Kidney (tissue), 14 donors: ENCODE measurements around the gene THBD. TPM values are rescaled to one million over a fixed set of nuclear protein-coding genes. Genes with fewer than 3 reads are reported as not detected.

ENCODE experiments used
- DNase-seq, 5 donors: peaks; one replicate each; pipeline ENCODE4 v3.0.0-alpha.2; 2013 to 2020
- FAIRE-seq: peaks from 2 replicates; lab custom pipeline; 2012; peaks lifted over from hg19 to GRCh38; lab: Jason Lieb, UNC
- H3K27ac ChIP-seq, 2 donors: one replicate each; pipeline ENCODE4 v1.7.0; 2013; ENCODE audit warnings: low read depth in 2 of 2, low read length in 2 of 2, inconsistent platforms in 1 of 2
- H3K27me3 ChIP-seq: one replicate; pipeline ENCODE4 v1.7.1; 2013; ENCODE audit warnings: low read length, inconsistent platforms; ENCODE audit not compliant: control insufficient read depth, insufficient read depth
- H3K36me3 ChIP-seq, 3 donors: one replicate each; pipeline versions ENCODE4 v1.7.0 to v1.7.1; 2013; ENCODE audit warnings: low read length in 3 of 3, control low read depth in 1 of 3, inconsistent platforms in 1 of 3; ENCODE audit not compliant: insufficient read depth in 3 of 3, control insufficient read depth in 2 of 3
- H3K4me1 ChIP-seq, 3 donors: one replicate each; pipeline versions ENCODE4 v1.7.0 to v1.7.1; 2013; ENCODE audit warnings: low read length in 3 of 3, inconsistent platforms in 1 of 3, low read depth in 1 of 3; ENCODE audit not compliant: control insufficient read depth in 2 of 3, insufficient read depth in 2 of 3
- H3K4me3 ChIP-seq, 3 donors: one replicate each; pipeline versions ENCODE4 v1.7.0 to v1.8.1; 2013; ENCODE audit warnings: low read length in 3 of 3, control low read depth in 1 of 3, inconsistent platforms in 1 of 3
- H3K9ac ChIP-seq, 3 donors: one replicate each; pipeline versions ENCODE4 v1.7.0 to v1.7.1; 2013; ENCODE audit warnings: low read length in 3 of 3, control low read depth in 1 of 3, inconsistent platforms in 1 of 3
- H3K9me3 ChIP-seq, 3 donors: one replicate each; pipeline versions ENCODE4 v1.7.0 to v1.7.1; 2013; ENCODE audit warnings: low read length in 3 of 3, control low read depth in 1 of 3, inconsistent platforms in 1 of 3; ENCODE audit not compliant: control insufficient read depth in 2 of 3, insufficient read depth in 1 of 3
- intact Hi-C: fragments of 100-400 bp; cut with DNase I; formaldehyde crosslinking; loops from one replicate; pipeline ENCODE4 v1.11.1; 2022
- polyA plus RNA-seq: library from polyadenylated mRNA; stranded (reverse); fragments of 350-450 nt; fragmentation: Illumina TruSeq; extraction: RNeasy Lipid Tissue Mini Kit (QIAGEN cat#74804); gene quantifications from one replicate; pipeline ENCODE4 v1.2.3, GENCODE V29; 2014; ENCODE audit warnings: low read depth, low replicate concordance; ENCODE audit not compliant: insufficient read depth
- total RNA-seq: library from RNA; stranded (reverse); fragmentation: NEBNext Ultra II Directional; extraction: Animal tissue kit (Norgen Biotek cat#: 25700); gene quantifications from one replicate; pipeline ENCODE4 v1.2.1, GENCODE V29; 2021
- TF ChIP-seq, protein P1 (sequence below): IDR thresholded peaks from 3 replicates; pipeline ENCODE4 v1.5.1; 2012; ENCODE audit warnings: mild to moderate bottlenecking, moderate library complexity, borderline replicate concordance; ENCODE audit not compliant: insufficient read depth; ENCODE audit errors: extremely low read depth
- donor health status: control.
- donor health status: control.
- donor health status: control.
- donor health status: control.
- donor health status: control.
- donor health status: DM: yes; HTN: yes; CAD: no.
- donor health status: Normal renal cell carcinoma (clear cell type).

The THBD gene
- total and polyA plus RNA-seq, 2 donors from 2014 or later: 9.7 to 48.1 TPM

DNA sequence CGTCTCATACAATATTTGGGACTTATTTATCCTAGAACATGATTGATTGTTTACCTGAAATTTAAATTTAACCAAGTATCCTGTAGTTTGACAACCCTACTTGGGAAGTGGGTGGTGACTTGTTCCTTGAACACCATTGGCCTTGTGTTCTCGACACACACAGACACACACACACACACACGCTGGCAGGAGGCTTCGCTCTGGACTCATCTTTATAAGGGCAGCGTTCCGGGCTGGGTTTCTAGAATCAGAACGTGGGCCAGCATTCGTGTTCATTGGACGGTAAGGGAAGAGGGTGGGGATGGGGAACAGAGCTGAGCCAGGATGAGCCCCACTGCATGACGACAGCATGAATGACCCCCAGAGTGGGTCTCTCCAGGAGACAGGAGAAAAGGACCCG is 30.5 kb downstream of the THBD start:
- H3K27me3 ChIP-seq: no peaks in the 10 kb centered on the region
- H3K4me1 ChIP-seq: no peaks in the 10 kb centered on the region
- intact Hi-C loops: no loop called here
- no peak overlapping the region for H3K9ac ChIP-seq
- no peak for FAIRE-seq
- no peaks in the 10 kb centered on the region for H3K36me3 ChIP-seq
- no peaks in the 10 kb centered on the region for H3K9me3 ChIP-seq
- H3K4me3 ChIP-seq: no peak overlapping the region
- no peak overlapping the region for H3K27ac ChIP-seq
- DNase-seq: no peak
- TF ChIP-seq, protein P1, sequence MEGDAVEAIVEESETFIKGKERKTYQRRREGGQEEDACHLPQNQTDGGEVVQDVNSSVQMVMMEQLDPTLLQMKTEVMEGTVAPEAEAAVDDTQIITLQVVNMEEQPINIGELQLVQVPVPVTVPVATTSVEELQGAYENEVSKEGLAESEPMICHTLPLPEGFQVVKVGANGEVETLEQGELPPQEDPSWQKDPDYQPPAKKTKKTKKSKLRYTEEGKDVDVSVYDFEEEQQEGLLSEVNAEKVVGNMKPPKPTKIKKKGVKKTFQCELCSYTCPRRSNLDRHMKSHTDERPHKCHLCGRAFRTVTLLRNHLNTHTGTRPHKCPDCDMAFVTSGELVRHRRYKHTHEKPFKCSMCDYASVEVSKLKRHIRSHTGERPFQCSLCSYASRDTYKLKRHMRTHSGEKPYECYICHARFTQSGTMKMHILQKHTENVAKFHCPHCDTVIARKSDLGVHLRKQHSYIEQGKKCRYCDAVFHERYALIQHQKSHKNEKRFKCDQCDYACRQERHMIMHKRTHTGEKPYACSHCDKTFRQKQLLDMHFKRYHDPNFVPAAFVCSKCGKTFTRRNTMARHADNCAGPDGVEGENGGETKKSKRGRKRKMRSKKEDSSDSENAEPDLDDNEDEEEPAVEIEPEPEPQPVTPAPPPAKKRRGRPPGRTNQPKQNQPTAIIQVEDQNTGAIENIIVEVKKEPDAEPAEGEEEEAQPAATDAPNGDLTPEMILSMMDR: no peak

DNA sequence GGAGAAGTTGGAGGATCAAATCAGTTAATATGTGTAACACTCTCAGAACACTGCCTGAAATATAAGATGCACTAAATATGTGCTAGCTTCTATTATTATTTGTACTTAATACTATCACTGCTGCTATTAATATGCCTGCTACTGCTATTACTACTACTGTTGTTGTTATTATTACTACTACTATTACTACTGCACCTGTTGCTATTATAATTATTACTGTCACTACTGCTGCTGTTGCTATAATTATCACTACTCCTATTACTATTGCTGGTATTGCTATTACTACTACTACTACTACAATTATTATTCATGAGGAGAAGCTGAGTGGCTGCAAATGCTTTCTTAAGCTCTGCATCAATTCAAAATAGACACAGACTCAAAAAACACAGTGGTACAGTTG is 31.0 kb downstream of the THBD start:
- Histone ChIP-seq H3K27me3 (no peaks in the 10 kb centered on the region), H3K9ac (no peak overlapping the region), H3K27ac (no peak overlapping the region), H3K36me3 (no peaks in the 10 kb centered on the region), H3K9me3 (no peaks in the 10 kb centered on the region), H3K4me1 (no peaks in the 10 kb centered on the region), H3K4me3 (no peak overlapping the region)
- FAIRE-seq (no peak), DNase-seq (no peak)
- intact Hi-C loops: no loop called here
- TF ChIP-seq, protein P1: no peak

DNA sequence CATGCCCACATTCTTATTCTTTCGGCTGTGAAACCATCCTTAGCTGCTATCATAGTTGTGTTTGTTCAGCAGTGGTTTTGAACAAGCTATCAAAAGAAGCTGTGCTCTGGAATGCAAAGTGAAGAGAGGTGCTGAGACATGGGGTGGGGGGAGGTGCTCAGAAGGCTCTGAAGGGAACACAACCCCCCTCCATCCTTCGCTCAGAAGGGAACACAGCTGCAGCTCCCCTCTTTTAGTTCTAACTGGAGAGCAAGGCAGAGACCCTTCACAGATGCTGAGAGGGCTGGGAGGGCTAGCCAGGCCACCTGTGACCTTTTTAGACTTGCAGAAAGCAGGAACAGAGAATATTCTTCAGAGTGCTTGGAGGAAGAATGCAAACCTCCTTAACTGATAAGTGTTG is 32.0 kb downstream of the THBD start:
- Histone ChIP-seq H3K27me3 (no peaks in the 10 kb centered on the region), H3K4me1 (no peaks in the 10 kb centered on the region), H3K36me3 (no peaks in the 10 kb centered on the region), H3K27ac (no peak overlapping the region), H3K9me3 (no peaks in the 10 kb centered on the region), H3K9ac (no peak overlapping the region), H3K4me3 (no peak overlapping the region)
- intact Hi-C loops: no loop called here
- FAIRE-seq (no peak), DNase-seq (peak in 1 of 5 donors; percentile 12)
- TF ChIP-seq, protein P1: no peak

DNA sequence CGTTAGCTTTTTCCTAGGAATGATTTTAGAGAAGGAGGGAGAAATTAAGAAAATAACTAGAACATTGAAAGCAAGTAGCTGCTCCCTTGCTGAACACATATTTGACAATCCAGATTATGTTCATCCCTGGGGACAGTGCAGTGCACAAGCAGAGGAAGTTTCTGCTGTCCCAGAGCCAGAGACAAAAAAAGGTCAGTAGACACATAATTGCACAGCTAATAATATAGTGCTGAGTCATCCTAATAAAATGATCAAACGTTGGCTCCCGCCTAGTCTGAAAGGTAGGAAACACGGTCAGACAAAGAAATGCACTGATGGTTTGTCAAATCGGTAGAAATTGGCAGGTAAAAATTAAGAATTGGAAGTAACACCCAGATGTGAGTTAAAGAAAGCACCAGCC is 36.0 kb downstream of the THBD start:
- TF ChIP-seq, protein P1: no peak
- H3K4me1 ChIP-seq: no peaks in the 10 kb centered on the region
- intact Hi-C loops: no loop called here
- FAIRE-seq (no peak), DNase-seq (no peak)
- H3K4me3 ChIP-seq: no peak overlapping the region
- H3K36me3 ChIP-seq: no peaks in the 10 kb centered on the region
- no peaks in the 10 kb centered on the region for H3K9me3 ChIP-seq
- no peak overlapping the region for H3K27ac ChIP-seq
- no peak overlapping the region for H3K9ac ChIP-seq
- no peaks in the 10 kb centered on the region for H3K27me3 ChIP-seq
